ENCODE results near the gene PAF1. TPM values are rescaled to one million over a fixed set of nuclear protein-coding genes. Genes with fewer than 3 reads are reported as not detected.

The PAF1 gene
- total RNA-seq, 1 experiment from 2014 or later, result 53.5 TPM

GRCh38 chr19:39407660-39408391 lies 16.9 kb upstream of the PAF1 start:
- Histone ChIP-seq H3K79me2 (ENCODE audit: insufficient read depth, low read length) (peaks cover 38% of the 10 kb centered on the region), H4K20me1 (ENCODE audit: insufficient read depth) (peaks cover 5% of the 10 kb centered on the region; the same call in 1 of the 2 replicates), H3K4me1 (ENCODE audit: control insufficient read depth in 1 of 2, insufficient read depth in 2 of 2, low read length in 2 of 2) (peaks cover 47 to 86% of the 10 kb centered on the region in 2 experiments), H3K9me3 (ENCODE audit: control insufficient read depth in 1 of 2, insufficient read depth in 1 of 2, low read depth in 1 of 2, low read length in 2 of 2) (no peaks in the 10 kb centered on the region), H3K27me3 (ENCODE audit: insufficient read depth, low read length) (no peaks in the 10 kb centered on the region), H3K36me3 (ENCODE audit: control insufficient read depth in 1 of 2, insufficient read depth in 2 of 2, low read length in 2 of 2) (peaks cover 2 to 12% of the 10 kb centered on the region in 2 experiments; a peak in 1 of 4 replicates), H3K4me3 (replicated peaks in 1 of 2; ENCODE audit: low read depth in 1 of 2, low read length in 2 of 2) (peak overlapping the region; percentile 90 to 98), H3K9me2 (ENCODE audit: insufficient read depth) (no peaks in the 10 kb centered on the region), H3K27ac (ENCODE audit: low read depth, low read length) (peak overlapping the region; percentile 100), H3K9ac (ENCODE audit: low read length) (peak overlapping the region; percentile 97), H2AFZ (ENCODE audit: low read depth, low read length, poor library complexity, severe bottlenecking) (no peak overlapping the region), H3K4me2 (ENCODE audit: low read length) (peak overlapping the region; percentile 92)
- CTCF ChIA-PET, result interaction anchor here (2.4 kb wide), 1 partner anchor 10 kb away, joined by 15 read pairs; no protein-coding TSS in a partner anchor
- intact Hi-C loops (cut with micrococcal nuclease), result no loop called here
- no TSS peak for BruUV-seq (replicated peaks)
- RAD21 ChIA-PET (ENCODE audit: low non-redundant PET in 1 of 2, low total read pairs in 2 of 2, uncharacterized antibody in 2 of 2, unreplicated experiment in 2 of 2), result interaction anchor here (0.6 to 0.7 kb wide), 2 partner anchors 10 to 16 kb away, joined by 4 read pairs; partner anchors contain the start of gene MED29 (in 1 of the 2)
- no peak for ATAC-seq
- TF ChIP-seq POLR2AphosphoS5 (IDR thresholded peaks at IDR 0.05; ENCODE audit: low read depth, low read length) (peak; percentile 63), CEBPB (IDR thresholded peaks at IDR 0.05; ENCODE audit: low read depth) (no peak)
- DNase-seq (ENCODE audit: low read depth, low spot score), result no peak
- POLR2A ChIA-PET, result interaction anchor here (0.8 to 4.1 kb wide), 6 partner anchors 10 to 28 kb away, joined by 3 to 57 read pairs (median 10); partner anchors contain the start of genes MED29, PAF1 and RPS16

GRCh38 chr19:39407410-39407659 lies 16.4 kb upstream of the PAF1 start:
- Histone ChIP-seq H3K9me2 (ENCODE audit: insufficient read depth) (no peaks in the 10 kb centered on the region), H3K79me2 (ENCODE audit: insufficient read depth, low read length) (peaks cover 38% of the 10 kb centered on the region), H3K4me1 (ENCODE audit: control insufficient read depth in 1 of 2, insufficient read depth in 2 of 2, low read length in 2 of 2) (peaks cover 47 to 86% of the 10 kb centered on the region in 2 experiments), H3K9ac (ENCODE audit: low read length) (peak overlapping the region; percentile 97), H3K4me3 (replicated peaks in 1 of 2; ENCODE audit: low read depth in 1 of 2, low read length in 2 of 2) (peak overlapping the region; percentile 90 to 98), H3K27me3 (ENCODE audit: insufficient read depth, low read length) (no peaks in the 10 kb centered on the region), H3K9me3 (ENCODE audit: control insufficient read depth in 1 of 2, insufficient read depth in 1 of 2, low read depth in 1 of 2, low read length in 2 of 2) (no peaks in the 10 kb centered on the region), H2AFZ (ENCODE audit: low read depth, low read length, poor library complexity, severe bottlenecking) (no peak overlapping the region), H3K27ac (ENCODE audit: low read depth, low read length) (peak overlapping the region; percentile 100), H3K36me3 (ENCODE audit: control insufficient read depth in 1 of 2, insufficient read depth in 2 of 2, low read length in 2 of 2) (peaks cover 2 to 12% of the 10 kb centered on the region in 2 experiments; a peak in 1 of 4 replicates), H3K4me2 (ENCODE audit: low read length) (peak overlapping the region; percentile 92), H4K20me1 (ENCODE audit: insufficient read depth) (peaks cover 5% of the 10 kb centered on the region; the same call in 1 of the 2 replicates)
- intact Hi-C loops (cut with micrococcal nuclease), result no loop called here
- ChIA-PET CTCF (interaction anchor here (2.4 kb wide), 1 partner anchor 10 kb away, joined by 15 read pairs; no protein-coding TSS in a partner anchor), RAD21 (ENCODE audit: low non-redundant PET in 1 of 2, low total read pairs in 2 of 2, uncharacterized antibody in 2 of 2, unreplicated experiment in 2 of 2) (interaction anchor here in 1 of 2 experiments (0.6 to 1.0 kb wide), 2 partner anchors 9 to 16 kb away, joined by 3 to 4 read pairs; partner anchors contain the start of gene MED29), POLR2A (interaction anchor here (2.5 to 4.1 kb wide), 3 partner anchors 9 to 28 kb away, joined by 17 to 57 read pairs (median 39); partner anchors contain the start of genes MED29, PAF1 and RPS16)
- ATAC-seq (no peak), DNase-seq (ENCODE audit: low read depth, low spot score) (no peak)
- no TSS peak for BruUV-seq (replicated peaks)
- TF ChIP-seq EZH2phosphoT487 (IDR thresholded peaks at IDR 0.05; ENCODE audit: borderline replicate concordance), result no peak
- no peak for TF ChIP-seq ZNF274 (IDR thresholded peaks at IDR 0.05; ENCODE audit: low read depth, low read length)
- no peak for TF ChIP-seq JUND (IDR thresholded peaks at IDR 0.05)
- TF ChIP-seq YY1 (IDR thresholded peaks at IDR 0.05; ENCODE audit: extremely low read depth, insufficient replicate concordance, low read depth, low read length), result no peak
- no peak for TF ChIP-seq SIN3A (IDR thresholded peaks at IDR 0.05; ENCODE audit: low read depth)
- no peak for TF ChIP-seq CTCF (IDR thresholded peaks at IDR 0.05 in 2 of 3, conservative IDR thresholded peaks at IDR 0.05 in 1 of 3; ENCODE audit: borderline replicate concordance in 1 of 3, insufficient read depth in 1 of 3, low read depth in 2 of 3, low read length in 2 of 3)
- no peak for TF ChIP-seq EGR1 (IDR thresholded peaks at IDR 0.05; ENCODE audit: low read depth)
- no peak for TF ChIP-seq ELF1 (IDR thresholded peaks at IDR 0.05; ENCODE audit: borderline replicate concordance, low read depth)
- no peak for TF ChIP-seq RAD21 (IDR thresholded peaks at IDR 0.05; ENCODE audit: low read depth)
- TF ChIP-seq POLR2A (IDR thresholded peaks at IDR 0.05; ENCODE audit: borderline replicate concordance, extremely low read depth, insufficient read depth, insufficient read length), result no peak
- TF ChIP-seq REST (IDR thresholded peaks at IDR 0.05; ENCODE audit: low read depth), result no peak
- no peak for TF ChIP-seq POLR2AphosphoS5 (IDR thresholded peaks at IDR 0.05; ENCODE audit: low read depth, low read length)
- no peak for TF ChIP-seq EZH2 (IDR thresholded peaks at IDR 0.05)
